ENCODE data around the gene SLC25A29. TPM values are rescaled to one million over a fixed set of nuclear protein-coding genes. Genes with fewer than 3 reads are reported as not detected.
A peak's percentile ranks its signal among the peaks of the same experiment; 100 is the strongest.

SLC25A29 gene
- total and polyA plus RNA-seq, 8 donors = 9.0 to 174 (median 28.2) TPM

GRCh38 chr14:100295376-100296105 is 10.7 kb downstream of the SLC25A29 start:
- Histone ChIP-seq H3K36me3 (peaks cover 17 to 37% (median 30%) of the 10 kb centered on the region in 4 donors), H3K27ac (peak overlapping the region in 2 of 5 donors; percentile 4 to 81), H3K4me1 (peaks cover 16 to 52% (median 30%) of the 10 kb centered on the region in 4 donors), H3K9me3 (no peaks in the 10 kb centered on the region), H3K27me3 (no peaks in the 10 kb centered on the region), H3K4me3 (no peak overlapping the region)
- WGBS, 5 donors = 92 to 95% (median 93%) methylated on average over 16 of the region's 16 CpGs
- TF ChIP-seq POLR2AphosphoS5 (IDR thresholded peaks at IDR 0.05) (no peak), EP300 (IDR thresholded peaks at IDR 0.05) (no peak), POLR2A (IDR thresholded peaks at IDR 0.05) (no peak), CTCF (IDR thresholded peaks at IDR 0.05) (no peak)
- DNase-seq = no peak
- intact Hi-C loops (cut with DNase I; ENCODE audit: low total_unique reads) = no loop called here

- Histone ChIP-seq H3K4me1 (peaks cover 16 to 52% (median 32%) of the 10 kb centered on the region in 4 donors), H3K4me3 (no peak overlapping the region), H3K9me3 (no peaks in the 10 kb centered on the region), H3K27ac (peak overlapping the region in 1 of 5 donors; percentile 81), H3K36me3 (peaks cover 17 to 39% (median 31%) of the 10 kb centered on the region in 4 donors), H3K27me3 (no peaks in the 10 kb centered on the region)
- intact Hi-C loops (cut with DNase I; ENCODE audit: low total_unique reads) = no loop called here
- TF ChIP-seq POLR2A (IDR thresholded peaks at IDR 0.05) (no peak), EP300 (IDR thresholded peaks at IDR 0.05) (no peak), POLR2AphosphoS5 (IDR thresholded peaks at IDR 0.05) (no peak), CTCF (IDR thresholded peaks at IDR 0.05) (no peak)
- WGBS, 5 donors = 73 to 95% (median 91%) methylated on average over 2 of the region's 2 CpGs
- peak in 1 of 2 donors; percentile 1 for DNase-seq
Measured at GRCh38 chr14:100294963-100295330, 11.3 kb downstream of the SLC25A29 start.

- no peak for TF ChIP-seq POLR2A (IDR thresholded peaks at IDR 0.05)
- TF ChIP-seq EP300 (IDR thresholded peaks at IDR 0.05) = no peak
- no peak for TF ChIP-seq CTCF (IDR thresholded peaks at IDR 0.05)
- no peak for TF ChIP-seq POLR2AphosphoS5 (IDR thresholded peaks at IDR 0.05)
- 81 to 86% (median 83%) methylated on average over 11 to 12 of the region's 12 CpGs for WGBS, 5 donors
- H3K9me3 ChIP-seq = no peaks in the 10 kb centered on the region
- intact Hi-C loops (cut with DNase I; ENCODE audit: low total_unique reads) = no loop called here
- no peaks in the 10 kb centered on the region for H3K27me3 ChIP-seq
- H3K27ac ChIP-seq = peak overlapping the region in 1 of 5 donors; percentile 81
- peaks cover 16 to 52% (median 32%) of the 10 kb centered on the region in 4 donors for H3K4me1 ChIP-seq
- H3K36me3 ChIP-seq = peaks cover 17 to 39% (median 31%) of the 10 kb centered on the region in 4 donors
- DNase-seq = peak in 1 of 2 donors; percentile 9
- no peak overlapping the region for H3K4me3 ChIP-seq
Measured at GRCh38 chr14:100294213-100294962, 11.9 kb downstream of the SLC25A29 start.

GRCh38 chr14:100293497-100294212 is 12.6 kb downstream of the SLC25A29 start:
- WGBS, 5 donors = 80 to 87% (median 85%) methylated on average over 13 to 14 of the region's 14 CpGs
- no peaks in the 10 kb centered on the region for H3K9me3 ChIP-seq

More at GRCh38 chr14:100293497-100294212, 12.6 kb downstream of the SLC25A29 start:
- no peak for TF ChIP-seq EP300 (IDR thresholded peaks at IDR 0.05)
- TF ChIP-seq POLR2AphosphoS5 (IDR thresholded peaks at IDR 0.05) = no peak
- TF ChIP-seq POLR2A (IDR thresholded peaks at IDR 0.05) = no peak
- TF ChIP-seq CTCF (IDR thresholded peaks at IDR 0.05) = no peak
- no peak for DNase-seq
- intact Hi-C loops (cut with DNase I; ENCODE audit: low total_unique reads) = no loop called here
- H3K36me3 ChIP-seq = peaks cover 17 to 38% (median 31%) of the 10 kb centered on the region in 4 donors
- H3K27me3 ChIP-seq = no peaks in the 10 kb centered on the region
- H3K27ac ChIP-seq = peak overlapping the region in 1 of 5 donors; percentile 81
- H3K4me3 ChIP-seq = no peak overlapping the region
- peaks cover 16 to 46% (median 31%) of the 10 kb centered on the region in 4 donors for H3K4me1 ChIP-seq

Data from stomach (tissue), 9 donors.